Hepatocyte (in vitro differentiated cells): ENCODE data around the gene ASIC1.

ENCODE experiments used
- CTCF ChIP-seq: fragments of 200-600 bp; sonication (generic); IDR thresholded peaks from 2 replicates; pipeline ENCODE4 v1.5.1; 2016; ENCODE audit warnings: antibody characterized with exemption, mild to moderate bottlenecking; ENCODE audit not compliant: poor library complexity
- EZH2 ChIP-seq: fragments of 200-600 bp; sonication (generic); IDR thresholded peaks from 2 replicates; pipeline ENCODE4 v1.6.1; 2016; ENCODE audit warnings: antibody characterized with exemption, mild to moderate bottlenecking, borderline replicate concordance

- TF ChIP-seq CTCF (no peak), EZH2 (no peak)
Measured at GRCh38 chr12:50019524-50019923, 37.9 kb upstream of the ASIC1 start.
